HG02885 (cell line): Measurements from ENCODE around the gene PRSS50.

Source experiments
- ATAC-seq: cut with Tn5 transposase; IDR thresholded peaks from one replicate; pipeline ENCODE4 v1.9.1; 2021; ENCODE audit warnings: mild to moderate bottlenecking; ENCODE audit not compliant: unreplicated experiment, poor library complexity

PRSS50 gene

DNA sequence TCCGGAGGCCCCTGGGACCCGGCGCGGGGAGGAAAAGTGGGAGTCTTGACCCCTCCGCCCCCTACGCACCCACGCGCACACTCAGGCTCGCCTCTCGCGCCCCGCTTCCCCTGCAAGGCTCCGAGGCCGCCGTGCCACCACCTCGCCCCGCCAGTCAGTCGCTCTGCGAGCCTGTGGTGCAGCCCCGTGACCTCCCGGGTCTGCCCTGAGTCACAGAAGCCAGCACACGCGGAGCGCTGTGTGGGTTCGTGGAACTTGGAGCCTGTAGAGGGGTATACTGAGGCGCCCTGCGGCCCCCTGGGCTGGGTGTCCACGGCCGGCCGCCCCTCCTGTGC lies 23.8 kb downstream of the PRSS50 start:
- ATAC-seq = no peak

DNA sequence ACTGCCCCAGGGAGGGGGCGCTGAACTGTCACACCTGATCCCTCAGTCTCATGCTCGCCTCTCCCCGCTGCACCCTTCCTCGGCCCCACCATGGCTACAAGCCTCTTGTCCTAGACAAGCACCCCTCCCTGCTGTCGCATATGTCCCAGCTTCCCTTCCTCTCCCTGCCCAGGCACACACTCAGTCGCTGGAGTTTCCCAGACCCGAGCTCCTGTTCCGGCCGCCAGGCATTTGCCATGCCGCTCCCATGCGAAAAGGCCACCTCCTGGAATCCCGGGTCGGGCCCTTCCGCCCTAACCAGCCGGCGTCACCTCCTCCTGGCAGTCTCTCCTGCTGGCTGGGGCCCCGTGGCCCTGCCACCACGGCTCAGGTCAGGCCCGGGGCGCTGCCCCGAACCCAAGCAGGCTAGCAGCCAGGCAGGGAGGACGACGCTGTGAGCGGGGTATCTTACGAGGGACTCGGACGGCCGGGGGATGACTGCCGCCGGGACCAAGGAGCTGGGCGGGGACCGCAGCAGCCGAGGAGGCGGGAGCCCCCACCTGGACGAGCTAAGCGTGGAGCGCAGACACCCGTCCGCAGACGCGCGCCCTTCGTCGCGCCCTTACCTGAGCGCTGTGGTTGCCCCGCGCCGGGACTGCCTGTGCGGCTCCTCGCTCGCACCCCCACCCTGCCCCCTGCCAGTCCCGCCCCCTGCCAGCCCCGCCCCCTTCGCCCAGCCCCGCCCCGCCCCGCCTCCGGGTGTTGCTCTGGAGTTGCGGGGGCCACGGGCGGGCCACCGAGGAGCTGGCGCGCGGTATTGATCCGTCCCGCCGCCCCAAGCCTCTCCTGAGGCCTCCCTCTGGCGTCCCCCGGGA lies 24.4 kb downstream of the PRSS50 start, which contains the start of gene ALS2CL:
TSS of gene ALS2CL (minus strand) at position 642 of the 854 bp plus-strand sequence. CDS start 4,239 bp downstream, outside the sequence.
- ATAC-seq = no peak

DNA sequence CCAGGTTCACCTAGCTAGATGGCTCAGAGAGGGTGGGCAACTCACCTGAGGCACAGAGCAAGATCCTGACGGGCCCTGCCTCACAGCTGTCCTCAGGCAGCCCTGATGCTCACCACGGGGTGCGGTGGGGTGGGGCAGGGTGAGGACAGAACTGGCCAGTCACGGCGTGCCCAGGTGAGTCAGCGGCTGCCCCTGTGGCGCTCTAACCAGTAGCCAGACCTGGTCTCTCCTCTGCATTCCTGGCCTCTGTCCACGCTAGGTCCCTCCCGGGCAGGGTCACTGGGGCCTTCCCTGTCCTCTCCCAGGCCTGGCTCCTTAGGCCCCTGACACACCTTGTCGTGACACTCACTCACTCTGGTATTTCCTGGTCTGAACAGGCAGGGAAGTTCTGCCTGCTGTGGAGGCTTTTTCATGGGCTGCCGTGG lies 25.1 kb downstream of the PRSS50 start:
- no peak for ATAC-seq

DNA sequence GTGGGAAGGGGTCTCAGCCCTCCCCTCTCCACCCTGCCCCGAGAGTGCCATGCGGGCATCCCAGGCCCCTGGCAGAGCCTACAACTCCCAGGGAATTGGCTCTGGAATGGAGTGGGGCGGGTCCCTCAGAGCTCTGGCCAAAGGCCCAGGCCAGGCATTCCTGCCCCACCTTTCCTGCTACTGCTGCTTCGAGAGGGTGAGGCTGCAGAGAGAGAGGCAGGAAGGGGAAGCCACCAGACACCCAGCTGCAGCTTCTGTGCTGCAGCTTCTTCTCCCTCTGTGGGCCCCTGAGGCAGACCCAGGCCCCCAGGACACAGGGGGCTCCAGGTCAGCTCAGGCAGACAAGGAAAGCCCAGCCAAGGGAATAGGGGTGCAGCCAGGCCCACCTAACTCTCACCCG lies 26.9 kb downstream of the PRSS50 start:
- no peak for ATAC-seq

DNA sequence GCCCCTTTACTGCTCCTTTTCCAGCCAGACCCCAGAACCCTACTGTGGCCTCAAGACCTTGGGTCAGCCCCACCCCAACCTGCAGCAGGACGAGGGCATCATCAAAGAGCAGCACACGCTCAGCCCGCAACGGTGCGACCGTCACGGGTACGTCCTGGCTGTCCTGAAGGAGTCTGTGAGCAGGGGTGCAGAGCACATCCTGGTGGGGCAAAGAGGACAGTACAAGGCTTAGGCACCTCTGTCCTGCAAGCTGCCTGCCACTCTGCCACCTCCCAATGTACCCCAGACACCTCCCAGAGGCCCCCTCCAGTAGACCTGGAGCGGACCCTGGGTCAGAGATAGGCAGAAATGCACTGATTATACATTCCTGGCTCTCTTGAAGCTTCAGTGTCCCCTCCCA lies 32.2 kb downstream of the PRSS50 start:
- no peak for ATAC-seq

DNA sequence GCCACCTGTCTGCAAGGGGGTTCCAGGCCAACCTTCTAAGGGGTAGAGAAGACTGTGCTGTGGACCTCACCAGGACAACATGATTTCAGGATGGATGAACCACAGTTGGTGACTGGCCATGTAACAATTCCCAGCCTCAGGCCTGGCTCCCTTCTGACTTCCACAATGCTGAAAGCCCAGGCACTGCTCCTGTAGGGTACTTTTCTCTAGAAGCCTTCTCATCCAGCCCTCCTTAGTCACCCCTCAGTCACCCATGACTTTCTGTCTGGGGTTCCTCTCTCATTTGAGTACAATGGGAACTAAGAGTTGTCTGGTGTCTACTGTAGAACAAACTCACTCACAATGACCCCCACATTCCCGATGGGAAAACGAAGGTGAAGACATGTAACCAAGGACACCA lies 32.8 kb downstream of the PRSS50 start:
- ATAC-seq = no peak

DNA sequence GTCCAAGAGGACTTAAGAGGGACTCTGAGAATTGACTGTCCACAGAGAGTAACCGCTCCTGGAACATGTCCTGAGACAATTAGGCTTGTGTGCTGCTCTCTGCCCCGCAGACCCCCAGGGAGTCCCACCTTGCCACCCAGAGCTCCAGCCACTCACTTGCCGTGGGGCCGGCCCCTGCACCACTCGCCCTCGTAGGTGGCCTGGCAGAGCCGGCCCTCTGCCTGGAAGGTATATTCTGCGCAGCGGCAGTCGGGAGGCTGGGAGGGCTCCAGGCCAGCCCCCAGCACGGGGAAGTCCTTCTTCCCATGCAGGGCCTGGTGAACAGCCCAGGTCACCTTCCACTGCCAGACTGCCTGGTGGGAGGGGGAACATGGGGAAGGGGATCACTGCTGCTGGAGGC lies 34.7 kb downstream of the PRSS50 start:
- no peak for ATAC-seq

DNA sequence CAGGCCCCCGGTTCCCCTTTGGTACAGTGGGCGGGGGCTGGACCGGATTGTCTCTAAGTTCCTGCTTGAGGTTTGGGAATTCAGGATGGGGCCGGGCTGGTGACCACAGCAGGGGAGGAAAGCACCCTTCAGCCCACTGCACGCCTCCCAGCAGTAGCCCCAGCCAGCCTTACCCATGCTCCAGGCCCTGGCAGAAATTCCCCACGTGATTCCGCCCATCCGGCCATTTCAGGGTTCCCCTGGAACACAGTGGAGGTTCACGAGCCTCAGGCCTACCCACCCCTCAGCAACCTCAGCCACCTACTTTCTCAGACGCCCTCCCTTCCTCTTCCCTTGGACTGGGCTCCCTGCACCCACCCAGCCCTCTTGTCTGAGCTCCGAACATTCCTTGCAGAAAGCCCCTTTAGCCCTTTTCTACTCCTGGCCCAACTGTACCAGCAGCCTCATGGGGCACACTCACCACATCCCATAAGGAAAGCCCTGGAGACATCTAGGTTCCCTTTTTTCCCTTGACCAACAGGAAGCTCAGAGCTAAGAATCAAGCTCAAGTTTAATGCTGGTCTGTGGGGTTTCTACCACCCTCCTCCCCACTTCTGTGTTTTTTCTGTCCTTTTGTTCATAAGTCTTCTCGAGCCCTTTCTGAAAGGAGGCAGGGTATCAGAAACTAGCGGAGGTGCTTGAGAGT lies 35.7 kb downstream of the PRSS50 start:
- no peak for ATAC-seq

DNA sequence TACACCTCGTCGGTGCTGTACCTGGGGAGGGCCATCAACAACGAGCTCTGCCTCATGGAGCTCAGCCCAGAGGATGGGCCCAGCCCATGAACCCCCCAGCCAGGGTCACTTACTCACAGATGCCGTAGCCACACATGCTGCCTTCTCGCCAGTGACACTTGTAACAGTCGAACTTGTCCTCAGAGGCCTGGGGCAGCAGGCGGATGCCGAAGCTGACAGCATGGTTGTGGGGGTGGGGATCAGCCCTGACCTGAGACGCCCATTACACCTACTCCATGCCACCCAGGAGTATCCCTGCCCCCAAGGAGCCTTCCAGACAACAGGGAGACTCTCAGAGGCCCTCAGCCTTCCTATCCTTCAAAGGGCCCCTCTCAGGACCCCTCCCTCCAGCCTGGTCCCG lies 36.3 kb downstream of the PRSS50 start:
- ATAC-seq = no peak

DNA sequence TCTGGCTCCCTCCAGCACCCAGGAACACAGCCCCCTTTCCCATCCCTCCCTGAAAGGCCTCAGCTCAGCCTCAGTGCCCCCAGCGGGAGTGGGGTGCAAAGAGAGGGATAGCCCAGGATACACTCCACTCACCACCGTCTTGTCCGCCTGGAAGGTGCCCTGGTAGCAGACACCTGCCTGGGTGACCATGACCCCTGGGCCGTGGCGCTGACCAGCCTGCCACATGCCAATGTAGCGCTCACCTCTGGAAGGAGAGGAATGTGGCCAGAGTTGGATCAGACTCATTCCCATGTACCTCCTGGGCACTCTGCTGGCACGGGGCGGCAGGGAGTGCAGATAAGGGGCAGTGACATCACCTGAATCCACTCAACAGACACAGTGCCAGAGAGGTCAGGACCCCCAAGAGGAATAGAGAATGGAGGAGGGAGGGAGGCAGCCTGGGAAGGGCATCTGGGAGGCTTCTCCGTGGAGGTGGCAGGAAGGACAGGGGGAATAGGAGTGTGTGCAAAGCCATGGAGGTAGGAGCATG lies 37.3 kb downstream of the PRSS50 start:
- ATAC-seq = no peak

DNA sequence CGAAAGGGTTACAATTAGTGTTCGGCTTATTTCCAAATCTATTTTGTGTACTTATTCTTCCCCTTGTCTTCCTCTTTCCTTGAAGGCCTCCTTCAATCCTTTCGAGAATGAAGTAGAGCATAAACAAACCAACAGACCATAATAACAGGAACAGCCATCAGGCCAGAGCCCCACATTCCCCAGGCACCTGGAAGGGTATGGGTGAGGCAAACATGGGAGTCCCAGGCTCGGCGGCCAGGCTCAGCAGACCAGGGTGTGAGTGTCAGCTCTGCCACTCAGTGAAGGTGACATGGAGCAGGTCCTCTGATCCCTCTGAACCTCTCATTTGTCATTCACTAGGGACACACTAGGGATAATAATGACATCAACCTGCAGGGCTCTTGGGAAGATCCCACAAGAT lies 38.0 kb downstream of the PRSS50 start:
- no peak for ATAC-seq

DNA sequence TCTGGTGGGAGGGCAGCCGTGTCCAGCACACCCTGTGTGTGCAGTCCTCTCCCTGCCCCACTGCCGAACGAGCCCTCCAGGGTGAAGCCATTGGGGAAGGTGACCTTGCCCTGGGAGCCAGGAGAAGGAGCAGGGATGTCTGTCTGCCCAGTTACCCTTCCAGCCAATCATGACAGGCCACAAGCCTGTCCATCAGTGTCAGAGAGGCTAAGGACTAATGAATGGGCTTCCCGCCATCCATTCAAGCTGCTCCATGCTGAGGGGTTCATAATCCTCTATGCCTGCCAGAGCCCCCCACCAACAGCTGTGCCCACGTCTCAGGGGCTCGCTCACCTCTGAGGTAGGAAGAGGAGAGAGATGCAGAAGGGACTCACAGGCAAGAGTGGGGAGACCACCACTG lies 39.4 kb downstream of the PRSS50 start:
- no peak for ATAC-seq

DNA sequence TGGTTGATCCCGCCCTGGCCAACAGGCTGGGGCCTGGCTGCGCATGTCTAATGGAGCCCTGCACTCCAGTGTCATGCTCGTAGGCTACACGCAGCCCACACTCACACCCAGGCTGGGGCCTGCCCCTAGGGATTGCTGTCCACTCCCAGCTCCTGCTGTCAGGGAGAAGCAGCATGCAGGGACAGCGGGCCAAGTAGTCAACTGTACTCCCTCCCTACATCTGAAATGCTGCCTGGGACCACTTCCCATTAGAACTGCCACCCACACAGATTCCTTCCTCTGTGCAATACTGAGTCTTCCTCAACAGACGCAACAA lies 40.3 kb downstream of the PRSS50 start:
- no peak for ATAC-seq

DNA sequence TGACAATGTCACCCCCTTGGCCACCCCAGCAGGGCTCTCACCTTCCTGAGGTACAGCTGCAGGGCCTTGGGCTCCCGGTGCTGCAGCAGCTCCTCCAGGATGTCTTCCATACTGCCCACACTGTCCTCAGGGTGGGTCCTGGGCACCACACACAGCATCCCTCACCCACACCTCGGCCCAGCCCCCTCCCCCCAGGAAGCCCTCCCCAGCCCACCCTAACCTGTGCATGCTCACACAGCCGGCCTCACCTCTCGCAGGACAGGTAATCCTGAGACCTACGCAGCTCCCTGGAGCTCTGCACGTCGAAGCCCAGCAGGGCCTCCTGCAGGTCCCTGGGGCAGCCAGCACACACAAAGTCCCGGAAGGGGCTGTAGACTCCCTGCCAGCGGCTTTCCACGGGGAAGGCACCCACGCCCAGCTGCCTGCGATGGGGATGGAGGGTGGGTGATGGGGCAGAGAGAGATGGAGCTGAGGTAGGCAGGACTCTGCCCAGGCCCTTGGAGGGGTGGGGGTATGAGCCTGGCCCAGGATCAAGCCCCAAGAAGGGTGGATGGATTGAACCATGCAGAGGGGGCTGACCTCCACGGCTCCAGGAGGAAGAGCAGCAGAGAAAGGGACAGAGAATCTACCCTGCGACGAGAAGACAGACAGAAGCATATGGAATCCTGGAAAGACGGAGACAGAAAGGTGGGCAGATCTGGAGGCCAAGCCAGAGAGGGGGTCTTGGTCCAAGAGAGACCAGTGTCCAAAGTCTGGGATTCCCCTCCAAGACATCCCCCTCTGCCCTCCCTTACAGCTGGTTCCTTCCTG lies 40.9 kb downstream of the PRSS50 start:
- ATAC-seq = no peak

DNA sequence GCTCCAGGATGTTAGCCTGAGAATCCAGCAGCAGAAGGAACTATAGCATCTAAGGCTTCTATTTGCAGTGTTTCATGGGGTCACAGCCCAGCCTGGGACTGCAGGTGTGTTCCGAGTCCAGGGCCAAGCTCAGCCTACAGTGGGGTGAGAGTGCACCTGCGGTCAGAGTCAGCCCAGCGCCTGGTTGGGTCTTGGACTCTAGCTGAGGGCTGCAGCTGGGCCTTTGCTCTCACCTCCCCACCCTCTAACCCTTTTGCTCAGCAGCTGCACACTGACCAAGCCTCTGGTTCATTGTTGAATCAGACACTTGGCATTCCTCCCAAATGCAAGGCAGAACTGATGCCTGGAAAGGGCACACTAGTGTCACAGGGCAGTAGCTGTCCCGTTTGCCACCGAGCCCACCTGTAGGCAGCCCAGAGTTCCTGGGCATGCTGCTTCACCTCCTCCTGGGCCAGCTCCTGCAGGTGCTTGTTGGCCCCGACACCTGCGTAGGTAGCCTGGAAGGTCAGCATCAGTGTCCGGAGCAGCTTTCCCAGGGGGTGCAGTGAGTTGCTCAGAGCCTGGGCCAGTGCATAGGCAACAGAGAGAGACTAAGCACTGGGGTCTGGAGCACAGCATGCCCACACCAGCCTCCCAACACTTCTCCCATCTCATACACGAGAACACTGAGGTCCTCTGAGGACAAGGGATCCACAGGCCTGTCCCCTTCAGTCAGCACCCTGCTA lies 41.7 kb downstream of the PRSS50 start:
- ATAC-seq = no peak

DNA sequence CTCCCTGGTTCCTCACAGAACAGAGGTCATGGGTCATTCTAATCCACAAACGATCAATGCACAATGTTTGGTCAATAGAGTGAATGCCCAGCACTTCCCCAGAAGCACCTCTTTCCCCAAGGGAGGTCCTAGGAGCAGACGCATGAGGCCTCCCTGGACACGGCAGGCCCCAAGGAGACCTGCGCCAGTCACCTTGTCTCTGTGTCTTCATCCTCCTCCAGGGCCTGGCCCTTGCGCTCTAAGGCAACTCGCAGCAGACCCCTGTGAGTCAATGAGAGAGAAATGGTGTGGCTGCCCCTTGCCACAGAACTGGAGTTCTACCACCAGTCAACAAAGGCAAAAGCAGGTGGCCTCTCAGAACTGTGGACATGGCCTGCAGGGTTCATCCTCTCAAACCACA lies 42.2 kb downstream of the PRSS50 start:
- no peak for ATAC-seq

DNA sequence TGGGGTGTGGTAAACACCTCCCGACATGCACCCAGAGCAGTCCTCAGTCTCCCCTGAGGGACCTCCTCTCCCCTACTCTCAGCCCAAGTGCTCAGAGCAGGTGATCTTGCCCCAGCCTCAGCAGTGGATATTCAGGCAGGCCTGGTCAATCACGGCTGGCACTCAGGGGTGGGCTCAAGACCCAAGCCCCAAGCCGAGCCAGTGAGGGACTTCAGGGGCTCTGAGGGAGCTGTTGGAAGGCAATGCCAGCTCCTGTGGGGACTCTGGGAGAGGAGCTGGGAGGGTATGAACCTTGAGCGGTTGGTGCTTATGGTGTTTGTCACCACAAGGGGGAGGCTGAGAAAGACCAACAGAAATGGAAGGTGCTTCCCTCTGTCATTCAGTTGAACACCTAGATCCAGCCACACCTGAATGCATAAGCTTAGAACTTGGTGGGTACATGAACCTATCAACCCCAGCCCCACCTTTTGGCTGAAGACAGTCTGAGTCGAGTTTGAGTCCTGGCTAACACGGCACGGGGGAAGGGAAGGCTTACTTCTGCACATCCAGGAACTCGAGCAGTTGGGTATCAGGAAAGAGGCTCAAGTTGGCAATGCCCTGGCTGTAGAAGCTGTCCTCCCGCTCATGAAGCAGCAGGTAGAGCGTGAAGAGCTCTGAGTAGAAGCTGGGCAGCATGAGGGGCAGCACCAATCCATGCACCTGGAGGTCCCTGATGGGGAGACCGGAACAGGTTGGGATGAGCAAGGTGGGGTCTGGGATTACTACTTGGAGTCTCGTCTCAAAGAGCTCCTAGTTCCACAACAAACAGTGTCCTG lies 43.4 kb downstream of the PRSS50 start:
- no peak for ATAC-seq

DNA sequence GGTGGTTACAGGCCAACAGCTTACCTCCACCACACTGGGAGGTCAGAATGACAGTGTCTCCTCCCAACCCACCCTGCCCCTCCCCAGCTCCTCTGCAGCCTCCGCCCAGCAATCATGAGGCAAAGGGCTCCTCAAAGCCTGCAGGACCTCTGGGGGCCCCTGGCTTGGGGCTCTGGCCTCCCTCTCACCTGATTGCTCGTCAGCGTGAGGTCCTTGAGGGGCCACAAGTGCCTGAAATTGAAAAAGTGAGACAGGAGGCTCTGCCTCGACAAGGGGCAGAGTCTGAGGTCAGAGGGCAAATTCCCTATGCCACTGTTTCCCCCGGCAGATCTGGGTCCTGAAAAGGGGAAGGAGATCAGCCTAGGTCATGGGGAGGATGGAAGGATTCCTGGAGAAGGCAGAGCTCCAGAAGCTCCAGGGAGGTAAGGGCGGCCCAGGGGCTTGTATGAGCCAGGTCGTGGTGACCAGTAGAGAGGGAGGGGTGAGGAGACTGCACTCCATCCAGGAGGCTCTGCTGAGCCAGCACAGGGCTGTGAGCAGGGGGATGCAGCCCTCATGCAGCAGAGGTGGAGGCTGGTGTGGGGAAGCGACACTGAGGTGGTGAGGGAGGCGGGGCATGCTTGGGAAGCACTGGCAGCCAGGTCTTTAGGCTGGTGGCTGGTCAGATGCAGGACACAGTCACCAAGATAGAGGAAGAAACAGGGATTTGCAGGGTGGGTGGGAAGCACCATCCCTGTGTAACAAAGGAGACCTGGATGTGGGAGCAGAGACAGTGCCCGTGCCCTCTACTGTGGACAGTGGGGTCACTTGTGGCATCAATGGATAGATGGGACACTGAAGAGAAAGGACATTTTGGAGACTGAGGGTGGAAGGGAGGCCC lies 44.3 kb downstream of the PRSS50 start:
- no peak for ATAC-seq

DNA sequence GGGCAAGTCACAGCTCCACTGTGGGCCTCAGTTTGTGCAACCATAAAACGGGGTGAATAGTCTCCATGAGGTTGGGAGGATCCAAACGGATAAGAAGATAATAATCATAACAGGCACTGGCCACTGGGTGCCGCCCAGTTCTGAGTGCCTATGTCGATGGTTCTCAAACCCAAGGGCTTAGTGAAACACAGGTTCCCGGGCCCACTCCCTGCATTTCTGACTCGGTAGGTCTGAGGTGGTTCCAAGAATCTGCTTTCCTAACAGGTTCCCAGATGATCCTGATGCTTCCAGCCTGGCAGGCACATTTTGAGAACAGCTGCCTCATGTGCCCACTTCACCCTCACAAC lies 45.3 kb downstream of the PRSS50 start:
- no peak for ATAC-seq
